NCI-H1105 treated with DMSO at 0.1 percent for 48 hours (cell line): Measurements from ENCODE around the gene OXTR.

Experiments
- DNase-seq: peaks from one replicate; lab custom pipeline; 2025; lab: John Stamatoyannopoulos, UW

Gene OXTR

DNA sequence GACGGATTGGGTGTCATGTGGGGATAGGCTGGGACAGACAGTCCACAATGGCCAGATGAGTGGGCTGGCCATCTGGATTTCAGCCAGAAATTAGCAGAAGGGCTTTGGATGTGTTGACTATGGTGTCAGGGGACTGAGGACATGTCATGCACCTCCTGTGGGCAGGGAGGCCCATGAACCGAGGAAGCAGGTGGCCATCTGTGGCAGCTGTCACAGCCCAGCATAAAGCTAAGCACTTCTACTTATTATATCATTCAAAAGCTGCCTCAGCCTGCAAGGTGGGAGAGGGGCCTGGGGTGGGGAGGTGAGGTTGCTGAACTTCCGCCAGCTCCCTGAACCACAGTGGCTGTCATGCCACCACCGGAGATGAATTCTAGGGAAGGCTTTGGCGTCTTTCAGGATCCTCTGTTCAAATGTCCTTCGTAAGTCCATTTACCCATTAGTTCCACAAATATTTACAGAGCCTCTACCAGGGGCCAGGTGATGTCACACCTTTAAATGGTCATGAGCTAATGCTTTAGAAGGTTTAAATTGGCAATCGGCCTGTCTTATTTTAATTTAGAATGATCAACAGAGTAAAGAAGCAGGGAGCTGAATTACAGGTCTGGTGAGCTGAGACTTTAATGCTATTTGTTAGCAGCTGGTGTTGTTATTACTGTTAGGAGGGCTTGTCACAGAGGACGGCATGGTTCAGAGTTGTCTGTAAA, 59.5 kb downstream of the OXTR start:
- peak; percentile 7 for DNase-seq

- no peak for DNase-seq
Measured at GRCh38 chr3:8709287-8709686, 60.1 kb downstream of the OXTR start.

GRCh38 chr3:8705575-8705974, 63.8 kb downstream of the OXTR start:
- DNase-seq, result no peak

GRCh38 chr3:8702560-8702959, 66.9 kb downstream of the OXTR start:
- DNase-seq, result no peak
